GM04503 (cell line): ENCODE data around the gene C6.

Experiments used
- DNase-seq: peaks from one replicate; pipeline ENCODE4 v3.0.0-alpha.2; 2012; ENCODE audit warnings: low read depth

The C6 gene

DNA sequence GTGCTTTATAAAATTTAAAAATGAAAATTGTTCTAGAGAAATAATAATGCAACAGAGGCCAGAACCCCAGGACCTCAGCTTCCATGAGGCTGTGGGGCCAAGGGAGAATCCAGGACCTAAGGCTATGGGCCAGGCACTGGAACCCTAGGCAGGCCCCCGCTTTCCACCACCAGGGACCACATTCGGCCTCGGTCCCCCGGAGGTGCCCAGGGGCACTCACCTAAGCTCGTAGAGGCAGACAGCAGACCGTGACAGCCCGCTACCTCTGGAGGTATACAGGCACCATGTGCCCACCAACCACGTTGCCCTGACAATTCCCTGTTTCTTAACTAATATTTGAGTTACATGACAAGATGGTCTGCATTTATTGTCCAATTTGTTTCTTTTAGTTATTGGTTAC is 92.7 kb downstream of the C6 start:
- DNase-seq: no peak

DNA sequence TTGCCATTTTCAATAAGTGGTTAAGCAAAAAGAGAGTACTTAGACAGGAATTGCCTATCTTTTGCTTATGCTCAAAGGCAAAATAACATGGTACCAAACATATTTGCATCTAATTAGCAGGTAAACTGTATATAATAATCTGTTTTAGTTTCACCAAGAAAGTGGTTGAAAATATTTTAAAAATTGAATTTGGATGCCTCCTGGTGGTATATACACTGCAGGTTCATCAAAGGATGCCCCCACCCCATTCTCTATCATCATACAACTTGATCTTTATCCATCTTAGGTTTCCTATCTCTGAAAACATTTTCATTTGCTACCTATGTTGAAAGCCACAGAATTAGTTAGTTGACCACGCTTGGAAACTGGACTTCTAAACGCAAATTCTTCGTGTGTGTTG is 95.2 kb downstream of the C6 start:
- DNase-seq: no peak

DNA sequence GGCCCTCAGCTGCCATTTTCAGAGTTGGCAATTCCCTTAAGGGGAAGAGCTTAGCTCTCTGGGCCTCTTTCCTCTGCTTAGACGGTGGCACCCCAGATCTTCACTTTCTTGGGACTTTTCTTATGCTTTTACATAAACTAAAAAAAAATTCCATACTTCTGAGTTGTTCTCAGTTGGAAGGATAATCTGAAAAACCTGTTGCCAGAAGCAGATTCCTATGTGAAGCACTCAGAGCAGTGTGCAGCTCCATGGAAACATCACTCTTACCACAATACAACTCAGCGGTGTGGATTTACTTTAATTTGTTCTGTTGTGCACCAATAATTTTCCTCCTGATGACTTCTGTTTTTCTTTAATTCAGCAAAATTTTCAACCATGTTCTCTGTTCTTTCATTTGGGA is 98.1 kb downstream of the C6 start:
- peak; percentile 21 for DNase-seq

DNA sequence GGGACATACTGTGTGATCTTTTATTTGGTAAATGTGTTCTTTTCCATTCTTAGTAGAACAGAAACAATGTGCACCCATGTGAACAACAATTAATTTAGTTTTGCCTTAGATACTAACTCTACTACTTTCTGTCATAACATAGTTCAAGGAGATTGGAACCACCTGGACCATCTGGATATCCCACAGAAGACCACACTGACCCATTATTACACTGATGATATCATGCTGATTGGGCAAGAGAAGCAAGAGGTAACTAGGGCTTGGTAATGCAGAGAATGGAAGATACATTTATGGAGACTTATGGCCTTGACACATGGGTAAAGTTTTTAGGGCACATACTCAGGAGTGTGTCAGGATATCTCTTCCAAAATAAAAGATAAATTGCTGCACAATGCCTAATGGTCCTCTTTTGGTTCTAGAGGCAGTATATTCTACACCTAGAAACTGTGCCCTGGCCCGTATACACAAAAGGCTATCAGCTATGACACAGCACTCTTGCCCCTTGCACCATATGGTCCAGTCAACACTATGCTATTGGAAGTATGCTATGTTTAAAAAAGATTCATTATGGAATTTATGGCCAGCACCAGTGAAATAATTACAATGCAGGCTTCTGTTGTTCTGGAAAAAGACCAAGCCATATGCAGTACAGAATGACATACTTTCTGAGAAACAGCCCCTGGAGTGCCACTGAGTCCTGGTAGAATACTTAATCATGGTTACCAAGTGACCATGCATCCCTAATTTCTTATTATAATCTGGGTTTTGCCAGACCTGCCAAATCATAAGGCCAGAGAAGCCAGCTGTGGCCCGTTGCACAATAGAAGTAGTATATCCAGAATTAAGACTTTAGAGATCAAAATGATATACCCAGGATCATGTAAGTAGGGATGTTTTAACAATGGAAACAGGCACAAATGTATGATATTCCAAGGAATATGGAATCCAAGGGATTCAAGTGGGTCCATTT is 100.6 kb downstream of the C6 start:
- no peak for DNase-seq

DNA sequence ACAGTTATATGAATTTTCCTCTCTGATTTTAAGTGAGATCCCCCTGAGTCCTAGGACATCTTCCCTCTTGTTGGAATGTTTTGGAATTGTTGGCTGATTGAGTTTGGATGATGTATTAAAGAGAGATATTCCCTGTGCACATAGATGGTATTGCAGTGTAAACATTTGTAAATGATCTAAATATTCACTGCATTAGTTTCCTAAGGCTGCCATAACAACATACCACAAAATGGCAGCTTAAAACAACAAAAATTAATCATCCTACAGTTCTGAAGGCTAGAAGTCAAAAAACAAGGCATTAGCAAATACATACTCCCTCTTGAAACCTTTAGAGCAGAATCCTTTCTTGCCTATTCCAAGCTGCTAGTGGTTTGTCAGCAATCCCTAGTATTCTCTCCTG is 104.1 kb downstream of the C6 start:
- no peak for DNase-seq

DNA sequence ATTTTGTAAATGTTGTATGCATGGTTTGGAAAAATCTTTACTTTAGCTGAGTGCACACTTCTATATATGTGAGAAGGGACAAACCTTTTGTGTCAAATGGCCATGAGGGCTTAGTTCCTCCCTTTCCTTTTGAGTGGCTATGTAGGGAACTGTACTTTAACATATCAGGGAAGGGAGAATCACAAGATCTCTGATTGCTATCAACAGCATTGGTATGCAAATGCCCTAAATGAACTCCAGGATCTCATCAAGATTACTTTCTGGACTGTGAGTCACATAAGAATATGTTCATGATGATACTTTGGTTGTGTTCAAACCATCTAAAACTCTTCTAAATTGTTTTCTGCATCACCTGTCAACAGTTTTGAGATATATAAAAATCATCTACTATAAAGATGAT is 111.0 kb downstream of the C6 start:
- no peak for DNase-seq

DNA sequence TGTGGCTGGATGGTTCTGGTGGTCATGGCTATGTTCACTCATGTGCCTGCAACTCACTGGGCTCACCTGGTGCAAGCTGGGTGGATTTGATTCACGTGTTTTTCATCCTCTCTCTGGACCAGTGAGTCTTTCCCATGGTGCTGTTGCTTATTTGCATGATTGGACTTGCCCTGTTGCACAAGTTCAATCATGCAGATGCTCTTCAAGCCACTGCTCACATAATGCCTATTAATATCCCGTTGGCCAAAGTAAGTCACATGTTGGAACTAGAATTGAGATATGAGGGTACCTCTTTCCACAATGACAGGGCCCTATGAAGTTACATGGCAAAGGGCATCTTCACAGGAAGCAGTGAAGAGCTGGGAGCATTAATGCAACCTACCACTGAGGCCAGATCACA is 115.7 kb downstream of the C6 start:
- DNase-seq: no peak

DNA sequence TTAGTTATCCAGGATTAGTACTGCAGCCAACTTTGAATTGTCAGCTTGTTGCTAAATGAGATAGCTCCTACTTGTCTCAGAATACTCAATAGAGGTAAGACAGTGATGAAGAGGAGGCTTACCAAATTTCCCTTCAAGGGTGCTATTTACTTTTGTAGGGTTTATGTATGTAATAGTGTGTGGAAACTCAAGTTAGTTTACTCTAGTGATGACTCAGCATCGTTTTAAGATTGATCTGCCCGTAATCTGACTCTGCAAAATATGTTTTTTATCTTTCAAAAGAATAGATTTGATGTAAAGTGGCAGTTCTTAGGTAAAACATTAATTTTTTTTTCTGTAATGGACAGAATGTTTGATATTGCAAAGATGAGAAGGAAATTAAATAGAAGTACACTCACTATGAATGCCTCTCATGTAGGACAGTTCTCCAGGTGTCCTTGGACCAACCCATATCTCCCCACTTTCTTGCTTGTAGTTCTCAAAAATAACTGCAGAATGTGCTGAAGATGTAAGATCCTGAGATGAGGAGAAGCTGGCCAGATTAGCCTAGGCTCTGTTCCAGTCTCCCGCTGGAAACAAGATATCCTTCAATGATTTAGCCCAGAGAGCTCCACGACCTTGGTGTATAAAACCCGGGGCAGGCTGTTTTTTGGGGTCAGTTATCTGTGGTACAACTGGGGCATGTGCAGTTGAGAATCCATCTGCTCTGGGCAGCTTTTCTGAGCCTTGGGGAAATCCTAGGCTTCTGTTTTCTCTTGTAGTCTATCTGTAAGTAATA is 117.8 kb downstream of the C6 start:
- no peak for DNase-seq

DNA sequence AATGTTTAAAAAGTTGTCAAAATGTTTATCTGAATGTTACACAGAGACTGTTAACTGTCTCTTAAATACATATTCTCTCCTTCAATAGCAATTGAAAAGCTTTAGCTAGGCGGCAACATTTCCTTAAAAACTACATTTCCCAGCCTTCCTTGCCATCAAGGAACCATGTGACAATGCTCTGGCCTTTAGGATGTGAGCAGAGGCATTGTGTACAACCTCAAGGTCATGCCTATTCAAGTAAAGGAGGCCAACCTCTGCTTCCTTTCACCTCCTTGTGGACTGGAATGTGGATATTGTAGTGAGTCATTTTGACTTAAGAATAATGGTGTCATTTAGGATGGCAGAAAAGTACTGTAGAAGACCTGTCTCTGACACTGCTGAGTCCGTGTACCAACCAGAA is 118.5 kb downstream of the C6 start:
- DNase-seq: no peak

DNA sequence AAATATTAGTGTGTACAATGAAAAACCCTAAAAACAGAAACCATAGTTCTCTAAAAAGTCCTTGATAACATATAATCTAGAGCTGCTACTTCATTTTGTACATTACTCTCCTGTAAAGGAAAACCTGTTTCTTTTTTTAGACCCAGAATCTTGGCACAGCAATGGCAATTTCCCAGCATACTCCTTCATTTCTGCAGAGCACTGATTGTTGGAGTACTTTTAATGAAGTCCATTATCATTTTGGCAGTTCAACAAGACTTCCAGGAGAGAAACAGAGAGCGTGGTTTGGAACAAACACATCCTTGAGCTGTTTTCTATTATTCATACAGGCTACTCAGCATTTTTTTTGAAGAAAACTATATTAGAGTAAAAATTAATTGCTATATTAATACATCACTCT is 119.5 kb downstream of the C6 start:
- no peak for DNase-seq
